ENCODE measurements around the gene PPP1R9B. TPM values are rescaled to one million over a fixed set of nuclear protein-coding genes. Genes with fewer than 3 reads are reported as not detected.

Gene PPP1R9B
- total RNA-seq, 1 experiment from 2014 or later: 21.7 TPM

- no peak for TF ChIP-seq GRHL2 (CRISPR knock-in tag; IDR thresholded peaks at IDR 0.05; ENCODE audit: insufficient replicate concordance, severe bottlenecking)
- TF ChIP-seq, protein P1, sequence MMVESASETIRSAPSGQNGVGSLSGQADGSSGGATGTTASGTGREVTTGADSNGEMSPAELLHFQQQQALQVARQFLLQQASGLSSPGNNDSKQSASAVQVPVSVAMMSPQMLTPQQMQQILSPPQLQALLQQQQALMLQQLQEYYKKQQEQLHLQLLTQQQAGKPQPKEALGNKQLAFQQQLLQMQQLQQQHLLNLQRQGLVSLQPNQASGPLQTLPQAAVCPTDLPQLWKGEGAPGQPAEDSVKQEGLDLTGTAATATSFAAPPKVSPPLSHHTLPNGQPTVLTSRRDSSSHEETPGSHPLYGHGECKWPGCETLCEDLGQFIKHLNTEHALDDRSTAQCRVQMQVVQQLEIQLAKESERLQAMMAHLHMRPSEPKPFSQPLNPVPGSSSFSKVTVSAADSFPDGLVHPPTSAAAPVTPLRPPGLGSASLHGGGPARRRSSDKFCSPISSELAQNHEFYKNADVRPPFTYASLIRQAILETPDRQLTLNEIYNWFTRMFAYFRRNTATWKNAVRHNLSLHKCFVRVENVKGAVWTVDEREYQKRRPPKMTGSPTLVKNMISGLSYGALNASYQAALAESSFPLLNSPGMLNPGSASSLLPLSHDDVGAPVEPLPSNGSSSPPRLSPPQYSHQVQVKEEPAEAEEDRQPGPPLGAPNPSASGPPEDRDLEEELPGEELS (CRISPR knock-in tag; IDR thresholded peaks at IDR 0.05): no peak
- TF ChIP-seq, protein P2, sequence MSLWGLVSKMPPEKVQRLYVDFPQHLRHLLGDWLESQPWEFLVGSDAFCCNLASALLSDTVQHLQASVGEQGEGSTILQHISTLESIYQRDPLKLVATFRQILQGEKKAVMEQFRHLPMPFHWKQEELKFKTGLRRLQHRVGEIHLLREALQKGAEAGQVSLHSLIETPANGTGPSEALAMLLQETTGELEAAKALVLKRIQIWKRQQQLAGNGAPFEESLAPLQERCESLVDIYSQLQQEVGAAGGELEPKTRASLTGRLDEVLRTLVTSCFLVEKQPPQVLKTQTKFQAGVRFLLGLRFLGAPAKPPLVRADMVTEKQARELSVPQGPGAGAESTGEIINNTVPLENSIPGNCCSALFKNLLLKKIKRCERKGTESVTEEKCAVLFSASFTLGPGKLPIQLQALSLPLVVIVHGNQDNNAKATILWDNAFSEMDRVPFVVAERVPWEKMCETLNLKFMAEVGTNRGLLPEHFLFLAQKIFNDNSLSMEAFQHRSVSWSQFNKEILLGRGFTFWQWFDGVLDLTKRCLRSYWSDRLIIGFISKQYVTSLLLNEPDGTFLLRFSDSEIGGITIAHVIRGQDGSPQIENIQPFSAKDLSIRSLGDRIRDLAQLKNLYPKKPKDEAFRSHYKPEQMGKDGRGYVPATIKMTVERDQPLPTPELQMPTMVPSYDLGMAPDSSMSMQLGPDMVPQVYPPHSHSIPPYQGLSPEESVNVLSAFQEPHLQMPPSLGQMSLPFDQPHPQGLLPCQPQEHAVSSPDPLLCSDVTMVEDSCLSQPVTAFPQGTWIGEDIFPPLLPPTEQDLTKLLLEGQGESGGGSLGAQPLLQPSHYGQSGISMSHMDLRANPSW (CRISPR knock-in tag; conservative IDR thresholded peaks at IDR 0.05; ENCODE audit: low read depth): no peak
- TF ChIP-seq, protein P3, sequence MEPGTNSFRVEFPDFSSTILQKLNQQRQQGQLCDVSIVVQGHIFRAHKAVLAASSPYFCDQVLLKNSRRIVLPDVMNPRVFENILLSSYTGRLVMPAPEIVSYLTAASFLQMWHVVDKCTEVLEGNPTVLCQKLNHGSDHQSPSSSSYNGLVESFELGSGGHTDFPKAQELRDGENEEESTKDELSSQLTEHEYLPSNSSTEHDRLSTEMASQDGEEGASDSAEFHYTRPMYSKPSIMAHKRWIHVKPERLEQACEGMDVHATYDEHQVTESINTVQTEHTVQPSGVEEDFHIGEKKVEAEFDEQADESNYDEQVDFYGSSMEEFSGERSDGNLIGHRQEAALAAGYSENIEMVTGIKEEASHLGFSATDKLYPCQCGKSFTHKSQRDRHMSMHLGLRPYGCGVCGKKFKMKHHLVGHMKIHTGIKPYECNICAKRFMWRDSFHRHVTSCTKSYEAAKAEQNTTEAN (CRISPR knock-in tag; IDR thresholded peaks at IDR 0.05): no peak
- no peak for TF ChIP-seq TCF7 (CRISPR knock-in tag; IDR thresholded peaks at IDR 0.05; ENCODE audit: low read depth)
- TF ChIP-seq E2F5 (CRISPR knock-in tag; IDR thresholded peaks at IDR 0.05): no peak
- TF ChIP-seq SMAD4 (CRISPR knock-in tag; IDR thresholded peaks at IDR 0.05): no peak
- TF ChIP-seq SP1 (CRISPR knock-in tag; conservative IDR thresholded peaks at IDR 0.05): no peak
- TF ChIP-seq, protein P4, sequence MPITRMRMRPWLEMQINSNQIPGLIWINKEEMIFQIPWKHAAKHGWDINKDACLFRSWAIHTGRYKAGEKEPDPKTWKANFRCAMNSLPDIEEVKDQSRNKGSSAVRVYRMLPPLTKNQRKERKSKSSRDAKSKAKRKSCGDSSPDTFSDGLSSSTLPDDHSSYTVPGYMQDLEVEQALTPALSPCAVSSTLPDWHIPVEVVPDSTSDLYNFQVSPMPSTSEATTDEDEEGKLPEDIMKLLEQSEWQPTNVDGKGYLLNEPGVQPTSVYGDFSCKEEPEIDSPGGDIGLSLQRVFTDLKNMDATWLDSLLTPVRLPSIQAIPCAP (CRISPR knock-in tag; IDR thresholded peaks at IDR 0.05): no peak
- no peak for TF ChIP-seq CREM (CRISPR knock-in tag; IDR thresholded peaks at IDR 0.05)
- no peak for TF ChIP-seq MXD4 (CRISPR knock-in tag; IDR thresholded peaks at IDR 0.05; ENCODE audit: borderline replicate concordance)
Measured at GRCh38 chr17:50190603-50191358, 40.3 kb upstream of the PPP1R9B start (continued).

GRCh38 chr17:50190293-50190602 is 39.8 kb upstream of the PPP1R9B start:
- CTCF ChIA-PET: no interaction called here
- 0 out of 2 replicates have a peak, but pooled peaks cover 2% of the 10 kb centered on the region for H3K4me1 Mint-ChIP-seq
- TF ChIP-seq, protein P5, sequence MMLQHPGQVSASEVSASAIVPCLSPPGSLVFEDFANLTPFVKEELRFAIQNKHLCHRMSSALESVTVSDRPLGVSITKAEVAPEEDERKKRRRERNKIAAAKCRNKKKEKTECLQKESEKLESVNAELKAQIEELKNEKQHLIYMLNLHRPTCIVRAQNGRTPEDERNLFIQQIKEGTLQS (CRISPR knock-in tag; conservative IDR thresholded peaks at IDR 0.05): no peak
- TF ChIP-seq, protein P6, sequence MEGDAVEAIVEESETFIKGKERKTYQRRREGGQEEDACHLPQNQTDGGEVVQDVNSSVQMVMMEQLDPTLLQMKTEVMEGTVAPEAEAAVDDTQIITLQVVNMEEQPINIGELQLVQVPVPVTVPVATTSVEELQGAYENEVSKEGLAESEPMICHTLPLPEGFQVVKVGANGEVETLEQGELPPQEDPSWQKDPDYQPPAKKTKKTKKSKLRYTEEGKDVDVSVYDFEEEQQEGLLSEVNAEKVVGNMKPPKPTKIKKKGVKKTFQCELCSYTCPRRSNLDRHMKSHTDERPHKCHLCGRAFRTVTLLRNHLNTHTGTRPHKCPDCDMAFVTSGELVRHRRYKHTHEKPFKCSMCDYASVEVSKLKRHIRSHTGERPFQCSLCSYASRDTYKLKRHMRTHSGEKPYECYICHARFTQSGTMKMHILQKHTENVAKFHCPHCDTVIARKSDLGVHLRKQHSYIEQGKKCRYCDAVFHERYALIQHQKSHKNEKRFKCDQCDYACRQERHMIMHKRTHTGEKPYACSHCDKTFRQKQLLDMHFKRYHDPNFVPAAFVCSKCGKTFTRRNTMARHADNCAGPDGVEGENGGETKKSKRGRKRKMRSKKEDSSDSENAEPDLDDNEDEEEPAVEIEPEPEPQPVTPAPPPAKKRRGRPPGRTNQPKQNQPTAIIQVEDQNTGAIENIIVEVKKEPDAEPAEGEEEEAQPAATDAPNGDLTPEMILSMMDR (IDR thresholded peaks at IDR 0.05): no peak
- TF ChIP-seq TEAD1 (CRISPR knock-in tag; IDR thresholded peaks at IDR 0.05): no peak
- no peak for TF ChIP-seq ZBTB21 (CRISPR knock-in tag; IDR thresholded peaks at IDR 0.05; ENCODE audit: borderline replicate concordance)
- no peak for TF ChIP-seq ATF6 (CRISPR knock-in tag; IDR thresholded peaks at IDR 0.05)
- no peak for TF ChIP-seq PREB (CRISPR knock-in tag; IDR thresholded peaks at IDR 0.05; ENCODE audit: borderline replicate concordance)
- TF ChIP-seq, protein P7, sequence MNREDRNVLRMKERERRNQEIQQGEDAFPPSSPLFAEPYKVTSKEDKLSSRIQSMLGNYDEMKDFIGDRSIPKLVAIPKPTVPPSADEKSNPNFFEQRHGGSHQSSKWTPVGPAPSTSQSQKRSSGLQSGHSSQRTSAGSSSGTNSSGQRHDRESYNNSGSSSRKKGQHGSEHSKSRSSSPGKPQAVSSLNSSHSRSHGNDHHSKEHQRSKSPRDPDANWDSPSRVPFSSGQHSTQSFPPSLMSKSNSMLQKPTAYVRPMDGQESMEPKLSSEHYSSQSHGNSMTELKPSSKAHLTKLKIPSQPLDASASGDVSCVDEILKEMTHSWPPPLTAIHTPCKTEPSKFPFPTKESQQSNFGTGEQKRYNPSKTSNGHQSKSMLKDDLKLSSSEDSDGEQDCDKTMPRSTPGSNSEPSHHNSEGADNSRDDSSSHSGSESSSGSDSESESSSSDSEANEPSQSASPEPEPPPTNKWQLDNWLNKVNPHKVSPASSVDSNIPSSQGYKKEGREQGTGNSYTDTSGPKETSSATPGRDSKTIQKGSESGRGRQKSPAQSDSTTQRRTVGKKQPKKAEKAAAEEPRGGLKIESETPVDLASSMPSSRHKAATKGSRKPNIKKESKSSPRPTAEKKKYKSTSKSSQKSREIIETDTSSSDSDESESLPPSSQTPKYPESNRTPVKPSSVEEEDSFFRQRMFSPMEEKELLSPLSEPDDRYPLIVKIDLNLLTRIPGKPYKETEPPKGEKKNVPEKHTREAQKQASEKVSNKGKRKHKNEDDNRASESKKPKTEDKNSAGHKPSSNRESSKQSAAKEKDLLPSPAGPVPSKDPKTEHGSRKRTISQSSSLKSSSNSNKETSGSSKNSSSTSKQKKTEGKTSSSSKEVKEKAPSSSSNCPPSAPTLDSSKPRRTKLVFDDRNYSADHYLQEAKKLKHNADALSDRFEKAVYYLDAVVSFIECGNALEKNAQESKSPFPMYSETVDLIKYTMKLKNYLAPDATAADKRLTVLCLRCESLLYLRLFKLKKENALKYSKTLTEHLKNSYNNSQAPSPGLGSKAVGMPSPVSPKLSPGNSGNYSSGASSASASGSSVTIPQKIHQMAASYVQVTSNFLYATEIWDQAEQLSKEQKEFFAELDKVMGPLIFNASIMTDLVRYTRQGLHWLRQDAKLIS (CRISPR knock-in tag; IDR thresholded peaks at IDR 0.05; ENCODE audit: borderline replicate concordance): no peak

More at GRCh38 chr17:50190293-50190602, 39.8 kb upstream of the PPP1R9B start:
- Mint-ChIP-seq H3K4me3 (no peak overlapping the region), H3K27ac (no peak overlapping the region), H3K9me3 (no peaks in the 10 kb centered on the region), H3K36me3 (peaks cover 16% of the 10 kb centered on the region), H3K27me3 (ENCODE audit: low read depth) (no peaks in the 10 kb centered on the region)
- ATAC-seq (no peak), DNase-seq (ENCODE audit: low spot score) (no peak)
- POLR2A ChIA-PET: no interaction called here

Measured in WTC11 (cell line).